GM18868 (cell line): Measurements from ENCODE around the gene CEP128.

Experiments
- ATAC-seq: cut with Tn5 transposase; IDR thresholded peaks from one replicate; pipeline ENCODE4 v1.9.1; 2021; ENCODE audit warnings: mild to moderate bottlenecking, moderate library complexity; ENCODE audit not compliant: unreplicated experiment

The CEP128 gene

GRCh38 chr14:80621701-80622100 is 319.8 kb downstream of the CEP128 start:
- ATAC-seq = no peak

GRCh38 chr14:80620434-80620833 is 321.1 kb downstream of the CEP128 start:
- ATAC-seq = no peak

GRCh38 chr14:80618751-80619329 is 322.7 kb downstream of the CEP128 start:
- ATAC-seq = no peak

- ATAC-seq = no peak
These were observed 325.7 kb downstream of the CEP128 start for GRCh38 chr14:80615831-80616230.

- no peak for ATAC-seq
These were observed 332.5 kb downstream of the CEP128 start for GRCh38 chr14:80609055-80609454.

GRCh38 chr14:80608563-80608962 is 333.0 kb downstream of the CEP128 start:
- no peak for ATAC-seq

- no peak for ATAC-seq
These were observed 333.9 kb downstream of the CEP128 start for GRCh38 chr14:80607430-80608190.

- no peak for ATAC-seq
These were observed 335.2 kb downstream of the CEP128 start for GRCh38 chr14:80606347-80606772.

- no peak for ATAC-seq
These were observed 336.0 kb downstream of the CEP128 start for GRCh38 chr14:80605536-80605935.

GRCh38 chr14:80602946-80603345 is 338.6 kb downstream of the CEP128 start:
- no peak for ATAC-seq

GRCh38 chr14:80587096-80587724 is 354.3 kb downstream of the CEP128 start:
- peak; percentile 96 for ATAC-seq

- no peak for ATAC-seq
These were observed 355.4 kb downstream of the CEP128 start for GRCh38 chr14:80586131-80586530.

GRCh38 chr14:80585506-80585835 is 356.1 kb downstream of the CEP128 start:
- no peak for ATAC-seq

GRCh38 chr14:80584744-80585505 is 356.6 kb downstream of the CEP128 start:
- no peak for ATAC-seq

- ATAC-seq = no peak
These were observed 363.9 kb downstream of the CEP128 start for GRCh38 chr14:80577599-80577998.

GRCh38 chr14:80576401-80576800 is 365.1 kb downstream of the CEP128 start:
- no peak for ATAC-seq

GRCh38 chr14:80575763-80576162 is 365.8 kb downstream of the CEP128 start:
- peak; percentile 75 for ATAC-seq

- no peak for ATAC-seq
These were observed 368.9 kb downstream of the CEP128 start for GRCh38 chr14:80572666-80573065.

GRCh38 chr14:80570930-80571298 is 370.6 kb downstream of the CEP128 start:
- no peak for ATAC-seq

GRCh38 chr14:80567905-80568536 is 373.5 kb downstream of the CEP128 start:
- no peak for ATAC-seq

GRCh38 chr14:80565001-80565400 is 376.5 kb downstream of the CEP128 start:
- no peak for ATAC-seq
